GM10266 (cell line): ENCODE measurements around the gene RAI1.

Source experiments
- DNase-seq: peaks from one replicate; pipeline ENCODE4 v3.0.0; 2012; ENCODE audit errors: extremely low spot score
- CTCF ChIP-seq: IDR thresholded peaks from 2 replicates; pipeline ENCODE4 v1.5.1; 2012; ENCODE audit warnings: mild to moderate bottlenecking, low read depth; ENCODE audit not compliant: control insufficient read depth, insufficient read depth; ENCODE audit errors: missing control alignments

RAI1 gene

GRCh38 chr17:17769869-17770631, 88.8 kb downstream of the RAI1 start:
- TF ChIP-seq CTCF = no peak
- DNase-seq = no peak

- DNase-seq = no peak
- no peak for TF ChIP-seq CTCF
These were observed 89.4 kb downstream of the RAI1 start for GRCh38 chr17:17770632-17771044.

GRCh38 chr17:17771498-17772201, 90.4 kb downstream of the RAI1 start:
- no peak for TF ChIP-seq CTCF

DNA sequence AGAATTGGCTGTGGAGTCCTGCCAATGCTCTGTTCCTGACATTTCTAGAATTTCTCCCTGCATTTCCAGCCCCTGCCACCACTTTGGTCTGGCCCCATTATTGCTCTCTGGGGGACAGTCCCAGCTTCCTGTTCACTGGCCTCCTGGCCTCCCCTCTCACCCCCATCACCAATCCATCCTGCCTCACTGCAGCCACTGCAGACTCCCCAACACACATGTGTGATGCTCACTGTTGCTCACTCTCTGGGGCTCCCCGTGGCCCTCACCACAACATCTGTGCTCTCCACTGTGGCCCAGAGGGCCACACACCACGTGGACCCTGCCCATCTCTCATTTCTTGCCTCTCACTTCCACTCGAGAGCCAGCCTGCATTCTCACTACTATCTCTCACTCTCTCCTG, 91.0 kb downstream of the RAI1 start:
- DNase-seq = no peak
- TF ChIP-seq CTCF = no peak

More at GRCh38 chr17:17771498-17772201, 90.4 kb downstream of the RAI1 start:
- DNase-seq = no peak

- TF ChIP-seq CTCF = peak; percentile 8
- no peak for DNase-seq
These were observed 93.0 kb downstream of the RAI1 start for GRCh38 chr17:17774009-17774881.

GRCh38 chr17:17776889-17777288, 95.6 kb downstream of the RAI1 start:
- DNase-seq = no peak
- no peak for TF ChIP-seq CTCF
